IgD-negative memory B cell (primary cell): Measurements from ENCODE around the gene CIDEA. TPM values are rescaled to one million over a fixed set of nuclear protein-coding genes. Genes with fewer than 3 reads are reported as not detected.

Experiments
- H3K27ac Mint-ChIP-seq, 3 donors: one replicate each; pipeline ENCODE4 v1.8.0; 2020 to 2022; ENCODE audit warnings: mild to moderate bottlenecking in 3 of 3, mixed read lengths in 3 of 3, moderate library complexity in 1 of 3
- H3K27me3 Mint-ChIP-seq: one replicate; pipeline ENCODE4 v1.8.0; 2021; ENCODE audit warnings: mixed read lengths
- H3K36me3 Mint-ChIP-seq: one replicate; pipeline ENCODE4 v1.8.0; 2020; ENCODE audit warnings: mild to moderate bottlenecking, mixed read lengths
- H3K4me1 Mint-ChIP-seq, 3 donors: one replicate each; pipeline ENCODE4 v1.8.0; 2020 to 2022; ENCODE audit warnings: mixed read lengths in 3 of 3, mild to moderate bottlenecking in 1 of 3
- H3K4me3 Mint-ChIP-seq, 4 donors: one replicate each; pipeline ENCODE4 v1.8.0; 2020 to 2022; ENCODE audit warnings: mild to moderate bottlenecking in 4 of 4, mixed read lengths in 4 of 4, moderate library complexity in 3 of 4
- H3K9me3 Mint-ChIP-seq, 3 donors: one replicate each; pipeline ENCODE4 v1.8.0; 2020 to 2021; ENCODE audit warnings: mixed read lengths in 3 of 3, mild to moderate bottlenecking in 1 of 3
- polyA plus RNA-seq: library from polyadenylated mRNA; unstranded; fragments of 300-500 nt; fragmentation: Illumina TruSeq; gene quantifications from one replicate; pipeline ENCODE4 v1.2.3, GENCODE V29; 2021

Gene CIDEA
- polyA plus RNA-seq, 1 donor from 2014 or later: not detected

DNA sequence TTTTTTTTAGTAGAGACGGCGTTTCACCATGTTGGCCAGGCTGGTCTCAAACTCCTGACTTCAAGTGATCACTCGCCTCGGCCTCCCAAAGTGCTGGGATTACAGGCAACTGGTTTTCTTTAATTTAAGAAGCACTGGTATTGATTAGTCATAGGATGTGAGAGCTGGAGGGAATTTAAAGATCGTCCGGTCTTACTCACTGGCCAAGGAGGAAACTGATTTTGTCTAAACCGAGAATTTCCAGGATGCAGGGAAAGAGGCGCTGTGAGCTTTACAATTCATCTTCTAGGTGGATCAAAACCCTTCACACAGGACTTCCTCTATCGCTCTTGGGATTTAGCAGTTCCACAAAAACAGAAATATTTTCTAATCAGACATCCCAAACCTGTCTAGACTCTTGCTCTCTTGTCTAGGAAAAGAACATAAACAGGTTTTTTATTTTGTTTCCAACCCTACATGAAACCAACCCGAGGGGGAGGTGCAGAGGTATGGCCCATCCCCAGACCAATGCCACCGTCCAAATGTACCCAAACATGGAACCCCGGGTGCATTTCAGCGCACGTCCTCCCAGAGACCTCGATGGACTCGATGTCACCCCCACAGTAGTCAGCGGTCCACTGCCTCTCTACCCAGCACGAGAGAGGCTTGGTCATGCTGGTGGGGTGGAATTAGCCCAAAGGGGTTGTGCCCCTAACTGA, 41.4 kb downstream of the CIDEA start:
- H3K27ac Mint-ChIP-seq: no peak overlapping the region
- H3K27me3 Mint-ChIP-seq: peaks cover 1% of the 10 kb centered on the region
- no peaks in the 10 kb centered on the region for H3K9me3 Mint-ChIP-seq
- H3K4me1 Mint-ChIP-seq: no peaks in the 10 kb centered on the region
- H3K4me3 Mint-ChIP-seq: no peak overlapping the region
- H3K36me3 Mint-ChIP-seq: no peaks in the 10 kb centered on the region

DNA sequence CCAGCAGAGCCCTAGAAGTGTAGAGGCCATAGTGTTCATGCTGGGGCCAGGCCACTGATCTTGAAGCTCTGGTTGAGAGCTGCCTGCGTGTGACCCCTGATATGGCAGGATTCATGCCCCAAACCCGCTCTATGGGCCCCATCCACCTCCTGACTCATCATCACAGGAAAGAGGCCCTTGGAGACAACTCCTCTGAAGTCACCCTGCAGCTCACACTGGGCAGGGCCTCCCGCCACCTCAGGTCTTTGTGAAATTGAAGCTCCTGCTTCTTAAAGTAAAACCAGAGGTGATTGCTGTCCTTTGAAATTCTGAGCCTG, 41.9 kb downstream of the CIDEA start:
- Mint-ChIP-seq H3K27ac (no peak overlapping the region), H3K4me1 (no peaks in the 10 kb centered on the region), H3K27me3 (peaks cover 5% of the 10 kb centered on the region), H3K4me3 (no peak overlapping the region), H3K36me3 (no peaks in the 10 kb centered on the region), H3K9me3 (no peaks in the 10 kb centered on the region)

DNA sequence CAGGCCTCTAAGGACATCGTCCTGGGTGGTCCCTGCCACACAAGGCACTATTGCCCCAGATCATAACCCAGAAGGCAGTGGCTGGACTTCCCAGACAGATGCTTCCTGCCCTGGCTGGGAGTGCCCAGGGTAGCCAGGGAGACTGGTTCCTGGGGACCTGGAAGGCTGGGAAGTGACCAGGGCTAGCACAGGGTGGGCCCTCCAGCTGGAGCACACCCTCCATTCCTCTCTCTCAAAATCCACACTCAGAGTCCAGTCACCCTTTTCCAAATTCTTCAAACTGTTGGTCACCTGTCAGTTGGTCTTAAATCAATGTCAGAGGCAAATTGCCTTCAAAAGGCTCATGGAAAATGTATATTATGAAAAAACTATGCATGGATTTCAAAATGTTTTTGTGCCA, 42.3 kb downstream of the CIDEA start:
- Mint-ChIP-seq H3K9me3 (no peaks in the 10 kb centered on the region), H3K36me3 (no peaks in the 10 kb centered on the region), H3K4me1 (no peaks in the 10 kb centered on the region), H3K27me3 (peaks cover 9% of the 10 kb centered on the region), H3K27ac (no peak overlapping the region), H3K4me3 (no peak overlapping the region)

DNA sequence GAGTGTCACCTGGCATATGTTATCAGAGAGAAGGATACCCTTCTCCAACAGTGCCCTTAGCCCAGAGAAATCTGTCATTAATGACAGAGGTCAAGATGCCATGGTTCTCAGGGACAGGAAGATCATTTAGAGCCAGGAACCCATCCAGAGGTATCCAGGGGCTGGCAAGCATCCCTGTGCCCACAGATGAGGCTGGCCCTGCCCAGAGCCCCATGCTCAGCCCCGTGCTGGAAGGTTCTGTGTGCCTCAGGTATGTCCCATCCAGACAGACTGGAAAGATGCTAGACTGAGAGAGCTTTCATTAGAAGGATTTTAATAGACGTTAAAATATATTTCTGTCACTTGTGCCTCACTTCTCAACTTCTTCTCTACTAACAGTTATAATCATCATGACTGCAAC, 45.7 kb downstream of the CIDEA start:
- Mint-ChIP-seq H3K4me1 (peaks cover 0 to under 1% (median 0%) of the 10 kb centered on the region in 3 donors), H3K9me3 (no peaks in the 10 kb centered on the region), H3K27me3 (peaks cover 17% of the 10 kb centered on the region), H3K4me3 (no peak overlapping the region), H3K27ac (no peak overlapping the region), H3K36me3 (no peaks in the 10 kb centered on the region)

DNA sequence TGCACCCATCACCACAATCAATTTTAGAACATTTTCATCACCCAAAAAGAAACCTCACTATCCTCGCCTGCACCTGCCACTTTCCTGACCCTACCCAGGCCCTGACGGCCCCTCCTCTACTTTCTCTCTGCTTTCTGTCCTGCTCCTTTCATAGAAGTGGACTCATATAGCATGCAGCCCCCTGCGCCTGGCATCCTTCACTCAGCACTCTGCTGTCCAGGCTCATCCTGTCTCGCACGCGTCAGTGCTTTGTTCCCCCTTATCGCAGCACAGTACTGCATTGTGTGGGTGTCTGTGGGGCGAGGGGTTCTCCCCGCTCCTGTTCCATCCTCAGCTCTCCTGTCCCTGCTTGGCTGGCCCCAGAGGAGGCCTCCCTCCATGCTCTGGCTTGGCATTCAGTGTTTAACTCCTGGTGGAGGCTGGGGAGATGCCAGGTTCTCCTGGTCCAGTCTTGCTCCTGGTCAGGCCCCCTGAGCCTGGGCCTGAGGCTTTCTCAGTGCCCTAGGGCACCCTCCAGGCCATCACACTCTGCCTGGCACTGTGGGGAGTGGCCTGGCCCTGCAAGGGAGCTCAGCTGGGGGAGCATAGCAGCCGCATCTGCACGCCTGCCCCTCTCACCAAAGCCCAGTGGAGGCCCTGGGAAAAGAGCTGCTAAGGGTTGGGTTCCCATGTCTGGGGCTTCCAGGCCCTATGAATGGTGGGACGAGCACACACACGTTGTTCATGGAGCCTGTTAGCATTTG, 47.3 kb downstream of the CIDEA start:
- no peaks in the 10 kb centered on the region for H3K36me3 Mint-ChIP-seq
- H3K4me3 Mint-ChIP-seq: peak overlapping the region in 1 of 4 donors; percentile 23
- no peak overlapping the region for H3K27ac Mint-ChIP-seq
- no peaks in the 10 kb centered on the region for H3K9me3 Mint-ChIP-seq
- H3K27me3 Mint-ChIP-seq: peaks cover 25% of the 10 kb centered on the region
- peaks cover 0 to 2% (median under 1%) of the 10 kb centered on the region in 3 donors for H3K4me1 Mint-ChIP-seq

DNA sequence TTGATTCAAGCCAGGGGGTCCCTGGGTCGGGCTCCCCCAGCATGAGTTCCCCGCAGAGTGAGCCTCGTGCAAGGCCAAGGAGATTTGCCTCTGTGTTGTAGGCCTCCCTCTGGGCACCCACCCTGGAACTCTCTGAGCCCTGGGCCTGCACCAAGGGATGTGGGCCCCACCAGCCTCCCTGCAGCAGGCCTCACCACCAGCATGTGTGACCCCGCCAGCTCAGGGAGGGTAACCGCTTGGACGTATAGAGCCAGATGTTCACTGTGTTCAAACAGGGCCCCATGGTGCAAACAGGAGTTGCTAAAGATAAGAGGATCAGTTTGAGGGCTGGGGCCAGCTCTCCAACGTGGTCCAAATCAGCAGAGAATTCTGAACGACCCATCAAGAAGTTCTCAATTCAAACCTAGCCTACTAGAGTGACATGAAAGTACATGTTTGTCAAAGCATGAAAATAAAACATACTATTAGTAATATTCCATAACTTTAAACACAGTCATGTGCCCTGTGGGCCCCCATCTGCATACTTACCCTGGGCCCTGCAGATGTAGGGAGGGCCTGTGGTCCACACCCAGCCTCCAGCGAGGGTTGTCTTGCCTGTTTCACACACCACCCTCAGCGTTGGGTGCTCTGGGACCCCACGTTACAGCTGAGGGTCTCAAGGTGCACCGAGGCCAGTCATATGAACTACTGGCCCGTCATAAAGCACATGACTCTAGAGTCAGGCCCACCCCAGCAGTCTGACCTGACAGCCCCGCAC, 48.4 kb downstream of the CIDEA start:
- H3K27ac Mint-ChIP-seq: no peak overlapping the region
- no peak overlapping the region for H3K4me3 Mint-ChIP-seq
- H3K36me3 Mint-ChIP-seq: peaks cover 2% of the 10 kb centered on the region
- H3K27me3 Mint-ChIP-seq: peaks cover 37% of the 10 kb centered on the region
- H3K4me1 Mint-ChIP-seq: peaks cover 9 to 10% (median 9%) of the 10 kb centered on the region in 3 donors
- H3K9me3 Mint-ChIP-seq: no peaks in the 10 kb centered on the region

DNA sequence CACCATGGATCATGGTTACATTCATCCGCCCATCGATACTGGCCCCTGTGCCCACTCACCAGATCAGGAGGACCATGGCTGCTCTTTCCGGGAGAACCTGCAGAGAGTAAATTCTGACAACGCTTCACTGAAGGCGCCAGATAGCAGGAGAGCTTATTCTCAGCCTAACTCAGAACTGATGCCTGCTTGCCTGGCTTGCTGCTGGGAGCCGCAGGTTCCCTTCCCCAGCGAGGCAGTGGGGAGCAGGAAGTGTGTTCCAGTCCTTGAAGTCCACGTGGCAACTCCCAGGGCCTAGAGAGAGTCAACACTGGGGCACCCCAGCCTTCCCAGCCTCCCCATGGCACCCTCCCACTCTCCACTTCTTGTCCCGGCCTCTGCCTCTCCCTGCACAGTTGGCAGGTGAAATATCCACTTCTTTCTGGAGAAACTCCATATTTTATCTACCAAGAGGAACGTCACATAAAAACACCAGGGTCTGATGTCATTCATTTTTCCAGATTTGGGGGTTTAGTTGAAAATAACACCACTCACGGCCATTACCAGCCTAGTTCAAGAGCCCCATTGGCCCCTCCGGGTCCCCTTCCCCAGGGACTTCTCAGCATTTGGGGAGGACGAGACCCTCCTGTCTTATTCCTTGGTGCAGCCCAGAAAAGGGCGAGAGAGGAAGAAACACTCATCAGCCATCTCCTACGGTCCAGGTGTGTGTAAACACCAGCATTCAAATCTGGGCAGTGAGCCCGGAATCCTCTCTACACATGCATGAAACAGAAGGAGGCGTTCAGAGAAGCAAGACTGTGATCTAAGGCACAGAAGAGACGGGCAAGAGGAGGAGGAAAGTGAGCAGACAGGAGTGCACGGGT, 50.4 kb downstream of the CIDEA start:
- Mint-ChIP-seq H3K4me1 (peaks cover 9 to 13% (median 9%) of the 10 kb centered on the region in 3 donors), H3K36me3 (peaks cover 2% of the 10 kb centered on the region), H3K27ac (no peak overlapping the region), H3K9me3 (no peaks in the 10 kb centered on the region), H3K27me3 (peaks cover 40% of the 10 kb centered on the region), H3K4me3 (peak overlapping the region; percentile 4 to 67 (median 18))

DNA sequence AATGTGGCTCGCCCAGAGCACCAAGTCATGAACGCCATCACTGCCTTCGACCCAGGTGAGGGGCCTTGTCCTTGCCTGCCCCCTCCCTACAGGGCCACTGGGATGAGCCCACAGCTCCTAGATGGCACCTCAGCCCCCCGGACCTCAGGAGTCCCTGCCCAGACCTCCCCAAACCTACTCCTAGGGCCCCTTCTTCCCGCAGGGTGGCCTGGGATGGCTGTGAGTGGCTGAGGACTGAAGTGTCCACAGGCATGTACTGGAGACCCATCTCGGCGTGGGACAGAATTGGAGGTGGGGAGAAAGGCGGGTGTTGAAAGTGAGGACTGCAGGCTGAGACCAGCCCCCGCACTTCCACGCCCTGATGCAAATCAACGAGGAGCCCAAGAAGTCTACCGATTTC, 51.0 kb downstream of the CIDEA start:
- Mint-ChIP-seq H3K4me1 (peaks cover 9 to 14% (median 9%) of the 10 kb centered on the region in 3 donors), H3K9me3 (no peaks in the 10 kb centered on the region), H3K27ac (no peak overlapping the region), H3K36me3 (peaks cover 2% of the 10 kb centered on the region), H3K27me3 (peaks cover 42% of the 10 kb centered on the region), H3K4me3 (peak overlapping the region in 1 of 4 donors; percentile 4)

DNA sequence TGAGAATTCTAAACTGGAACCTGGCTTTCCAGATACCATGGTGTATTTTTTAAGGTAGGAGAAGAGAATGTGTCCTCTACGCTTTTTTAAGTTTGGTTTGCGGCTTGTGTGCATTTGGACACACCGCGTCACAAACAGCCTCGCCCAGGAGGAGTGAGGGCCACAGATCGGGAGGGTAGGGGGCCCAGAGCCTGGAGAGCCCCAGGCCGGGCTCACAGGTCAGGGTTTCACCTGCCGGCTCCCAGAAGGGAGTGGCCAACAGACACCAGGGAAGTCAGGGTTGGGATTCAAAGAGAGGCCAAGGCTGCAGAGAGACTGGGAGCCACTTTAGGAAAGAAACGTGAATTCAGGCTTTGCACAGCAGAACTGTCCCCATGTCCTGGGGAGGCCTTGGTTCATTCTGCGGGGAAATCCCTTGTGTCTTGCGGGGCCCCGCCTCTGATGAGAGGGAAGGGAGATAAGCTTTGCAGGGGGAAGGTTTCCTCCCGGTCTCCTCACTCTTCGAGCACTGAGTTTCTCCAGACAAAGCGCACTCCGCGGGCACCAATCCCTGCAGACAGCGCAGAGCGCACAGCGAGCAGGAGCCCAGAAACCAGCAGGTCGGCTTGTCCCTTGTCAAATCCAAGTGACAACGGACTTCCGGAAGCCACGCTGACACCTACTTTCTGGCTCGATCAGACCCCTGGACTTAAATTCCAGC, 51.9 kb downstream of the CIDEA start:
- Mint-ChIP-seq H3K27me3 (peaks cover 38% of the 10 kb centered on the region), H3K4me1 (peaks cover 9 to 14% (median 9%) of the 10 kb centered on the region in 3 donors), H3K27ac (peak overlapping the region in 1 of 3 donors; percentile 65)

DNA sequence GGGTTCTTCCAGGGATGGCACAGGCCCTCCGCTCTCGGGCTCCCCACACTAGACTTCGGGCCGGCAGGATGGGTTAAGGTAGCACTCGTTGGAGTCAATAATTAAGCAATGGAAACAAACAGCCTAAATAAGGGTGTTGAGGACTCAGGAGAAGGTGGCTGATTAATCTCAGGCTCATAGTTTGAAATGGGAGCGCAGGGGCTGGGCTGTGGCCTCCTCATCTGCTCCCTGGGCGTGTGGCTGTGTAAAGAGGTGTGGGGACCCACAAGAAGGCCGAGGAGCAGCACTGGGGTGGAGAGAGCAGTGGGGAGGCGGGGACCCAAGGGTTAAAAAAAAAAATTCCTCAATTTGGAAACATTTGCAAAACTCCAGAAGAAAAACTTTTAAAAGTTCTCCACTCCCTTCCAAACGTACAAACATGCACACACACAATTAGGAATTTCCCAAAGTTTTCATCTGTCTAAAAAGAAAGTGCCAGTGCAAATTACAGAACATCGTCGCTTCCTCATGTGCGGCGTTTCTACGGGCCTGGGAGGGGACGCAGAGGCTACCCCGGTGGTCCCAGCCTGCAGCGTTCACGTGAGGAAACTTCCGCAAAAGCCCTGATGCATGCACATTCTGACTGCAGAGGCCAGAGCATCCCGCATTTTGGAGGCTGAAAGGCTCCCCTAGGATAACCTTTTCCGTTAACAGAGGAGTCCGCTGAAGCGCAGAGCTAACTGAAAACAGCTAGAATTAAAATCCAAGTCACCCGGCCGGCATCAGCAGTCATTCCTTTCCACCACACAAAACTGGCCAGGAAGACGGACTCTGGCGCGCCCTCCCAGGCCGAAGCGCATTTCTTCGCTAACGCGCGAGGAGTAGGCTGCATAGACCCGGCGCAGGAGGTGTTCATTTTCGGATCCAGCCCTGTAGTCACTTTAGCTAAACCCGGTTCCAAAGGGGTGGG, 52.9 kb downstream of the CIDEA start:
- Mint-ChIP-seq H3K27ac (peak overlapping the region in 2 of 3 donors; percentile 31 to 65), H3K4me3 (peak overlapping the region; percentile 76 to 97 (median 92)), H3K9me3 (peaks cover 0 to 6% (median 0%) of the 10 kb centered on the region in 3 donors), H3K4me1 (peaks cover 9 to 14% (median 9%) of the 10 kb centered on the region in 3 donors), H3K27me3 (peaks cover 33% of the 10 kb centered on the region), H3K36me3 (peaks cover 6% of the 10 kb centered on the region)

More for the DNA sequence above, 51.9 kb downstream of the CIDEA start:
- Mint-ChIP-seq H3K4me3 (peak overlapping the region in 3 of 4 donors; percentile 23 to 92 (median 72)), H3K36me3 (peaks cover 2% of the 10 kb centered on the region), H3K9me3 (no peaks in the 10 kb centered on the region)

DNA sequence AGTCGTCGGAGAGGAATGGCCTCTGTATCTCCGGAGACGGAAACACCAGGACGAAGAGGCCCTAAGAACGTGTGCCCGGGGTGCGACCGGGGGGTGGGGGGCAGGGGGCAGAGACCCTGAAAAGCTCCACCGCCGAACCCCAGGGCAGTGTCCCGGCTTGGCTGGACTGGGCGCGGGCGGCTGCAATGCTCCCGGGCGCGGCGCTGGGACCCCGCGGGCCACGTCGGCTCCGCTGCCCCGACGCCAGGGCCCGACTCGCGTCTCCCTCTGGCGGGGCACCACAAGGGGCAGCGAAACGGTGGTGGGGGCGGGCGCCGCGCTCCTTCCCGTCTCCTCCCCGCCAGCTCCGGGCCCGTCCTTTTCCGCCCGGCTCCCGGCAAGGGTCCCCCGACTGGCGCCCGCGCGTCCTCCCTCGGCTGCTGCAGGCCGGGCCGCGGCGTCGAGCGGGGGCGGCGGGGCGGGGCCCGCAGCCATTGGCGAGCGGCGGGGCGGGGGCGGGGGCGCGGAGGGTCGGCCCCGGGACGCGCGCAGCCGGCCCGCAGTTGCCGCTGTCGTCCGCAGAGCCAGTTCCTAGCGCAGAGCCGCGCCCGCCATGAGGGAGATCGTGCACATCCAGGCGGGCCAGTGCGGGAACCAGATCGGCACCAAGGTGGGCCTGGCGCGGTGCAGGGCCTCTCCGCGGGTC, 53.7 kb downstream of the CIDEA start, which contains the start of gene TUBB6:
TSS of gene TUBB6 (plus strand) at position 541 of the 685 bp plus-strand sequence. CDS start at position 593, 52 bp downstream.
- H3K4me3 Mint-ChIP-seq: peak within 1 kb of the TSS; percentile 76 to 97 (median 92)
- H3K4me1 Mint-ChIP-seq: peaks cover 9 to 14% (median 9%) of the 10 kb centered on the region in 3 donors
- peaks cover 0 to 7% (median 0%) of the 10 kb centered on the region in 3 donors for H3K9me3 Mint-ChIP-seq
- H3K27ac Mint-ChIP-seq: peak within 1 kb of the TSS in 2 of 3 donors; percentile 31 to 65
- H3K27me3 Mint-ChIP-seq: peaks cover 33% of the 10 kb centered on the region
- peaks cover 6% of the 10 kb centered on the region for H3K36me3 Mint-ChIP-seq

DNA sequence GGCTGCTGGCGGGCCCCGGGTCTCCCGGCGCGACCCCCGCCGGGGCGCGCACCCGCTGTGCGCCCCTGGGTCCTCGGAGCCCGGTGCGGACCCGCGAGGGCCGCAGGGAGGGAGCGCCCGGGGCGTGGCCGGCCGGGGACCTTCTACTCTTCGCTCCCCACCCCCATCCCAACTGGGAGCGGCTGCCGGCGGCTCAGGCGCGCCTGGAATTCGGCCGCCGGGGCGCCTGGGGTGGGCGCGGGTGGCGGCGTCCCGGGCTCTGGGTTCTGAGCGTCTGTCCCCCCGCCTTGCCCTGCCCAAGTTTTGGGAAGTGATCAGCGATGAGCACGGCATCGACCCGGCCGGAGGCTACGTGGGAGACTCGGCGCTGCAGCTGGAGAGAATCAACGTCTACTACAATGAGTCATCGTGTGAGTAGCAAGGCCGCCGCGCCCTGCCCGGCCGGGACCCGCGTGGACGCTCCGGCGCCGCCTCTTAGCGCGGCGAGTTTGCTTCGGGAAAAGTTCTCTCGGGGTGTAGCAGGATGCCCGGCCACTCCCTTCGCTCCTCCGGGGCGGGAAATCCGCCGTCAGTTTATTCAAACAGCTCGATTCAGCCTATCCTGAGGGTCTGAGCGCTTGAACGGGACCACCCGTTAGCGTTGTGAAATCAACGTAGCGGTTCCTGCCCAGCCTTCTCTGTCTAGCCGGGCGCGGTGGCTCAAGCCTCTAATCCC, 54.4 kb downstream of the CIDEA start:
- Mint-ChIP-seq H3K4me3 (peak overlapping the region; percentile 66 to 92 (median 80)), H3K9me3 (peaks cover 0 to 7% (median 4%) of the 10 kb centered on the region in 3 donors), H3K36me3 (peaks cover 8% of the 10 kb centered on the region), H3K27ac (no peak overlapping the region), H3K4me1 (peaks cover 9 to 14% (median 9%) of the 10 kb centered on the region in 3 donors), H3K27me3 (peaks cover 33% of the 10 kb centered on the region)
